Measurements from ENCODE around the gene ZFP30.

ZFP30 gene

DNA sequence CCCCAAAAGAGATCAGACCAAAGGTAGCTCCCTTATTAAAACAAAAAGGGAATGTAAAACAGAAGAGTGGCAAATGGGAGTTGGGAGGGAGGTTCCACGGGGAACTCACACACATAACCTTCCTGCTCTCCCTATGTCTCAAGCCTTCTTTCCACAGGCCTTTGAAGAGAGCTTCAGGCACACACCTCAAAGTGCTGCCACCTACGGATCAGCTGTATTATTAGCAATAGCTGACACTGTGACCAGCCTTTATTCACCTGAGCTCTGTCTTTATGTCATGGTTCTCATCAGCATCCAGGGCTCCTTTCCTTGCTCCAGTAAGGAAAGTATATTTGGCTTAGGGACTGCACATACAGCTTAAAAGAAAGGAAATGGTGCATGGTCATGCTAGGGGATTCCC is 71.9 kb downstream of the ZFP30 start:
- no peak for TF ChIP-seq EZH2 (IDR thresholded peaks at IDR 0.05)
- TF ChIP-seq FOXP2 (optimal IDR thresholded peaks at IDR 0.05; ENCODE audit: control extremely low read depth, extremely low read length, insufficient read depth): no peak
- no peak for TF ChIP-seq POLR2AphosphoS5 (IDR thresholded peaks at IDR 0.05; ENCODE audit: borderline replicate concordance, low read depth, low read length)
- no peak for DNase-seq (ENCODE audit: low read depth, low spot score)
- peaks cover 2% of the 10 kb centered on the region for H3K9me3 ChIP-seq (ENCODE audit: low read depth, low read length)

GRCh38 chr19:37572203-37572602 is 83.1 kb downstream of the ZFP30 start:
- H3K4me3 ChIP-seq: no peak overlapping the region
- H3K27ac ChIP-seq: no peak overlapping the region
- no peak for DNase-seq (ENCODE audit: low read depth, low spot score)
- TF ChIP-seq EZH2 (IDR thresholded peaks at IDR 0.05) (no peak), POLR2AphosphoS5 (IDR thresholded peaks at IDR 0.05; ENCODE audit: borderline replicate concordance, low read depth, low read length) (no peak), FOXP2 (optimal IDR thresholded peaks at IDR 0.05; ENCODE audit: control extremely low read depth, extremely low read length, insufficient read depth) (no peak)
- no peaks in the 10 kb centered on the region for H3K36me3 ChIP-seq (ENCODE audit: insufficient read depth, low read length)
- H3K9ac ChIP-seq (ENCODE audit: insufficient read length): no peak overlapping the region
- H3K9me3 ChIP-seq (ENCODE audit: low read depth, low read length): peaks cover 19% of the 10 kb centered on the region; the same call in 1 of the 2 replicates

More for the DNA sequence above, 71.9 kb downstream of the ZFP30 start:
- Histone ChIP-seq H3K9ac (ENCODE audit: insufficient read length) (no peak overlapping the region), H3K36me3 (ENCODE audit: insufficient read depth, low read length) (peaks cover 23% of the 10 kb centered on the region), H3K4me3 (no peak overlapping the region), H3K27ac (no peak overlapping the region)

DNA sequence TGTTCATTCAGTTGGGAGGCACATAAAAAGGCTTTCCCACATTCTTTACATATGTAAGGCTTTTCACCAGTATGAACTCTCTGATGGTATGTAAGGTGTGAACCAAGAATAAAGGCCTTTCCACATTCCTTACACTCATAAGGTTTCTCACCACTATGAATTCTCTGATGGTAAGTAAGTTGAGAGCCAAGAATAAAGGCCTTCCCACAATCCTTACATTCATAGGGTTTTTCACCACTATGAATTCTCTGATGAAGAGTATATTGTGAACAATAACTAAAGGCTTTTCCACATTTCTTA is 89.9 kb downstream of the ZFP30 start:
- Histone ChIP-seq H3K36me3 (ENCODE audit: insufficient read depth, low read length) (no peaks in the 10 kb centered on the region), H3K9me3 (ENCODE audit: low read depth, low read length) (peaks cover 13% of the 10 kb centered on the region; the same call in 1 of the 2 replicates), H3K27ac (no peak overlapping the region), H3K4me3 (no peak overlapping the region), H3K9ac (ENCODE audit: insufficient read length) (no peak overlapping the region)
- no peak for DNase-seq (ENCODE audit: low read depth, low spot score)
- no peak for TF ChIP-seq EZH2 (IDR thresholded peaks at IDR 0.05)
- TF ChIP-seq POLR2AphosphoS5 (IDR thresholded peaks at IDR 0.05; ENCODE audit: borderline replicate concordance, low read depth, low read length): no peak
- TF ChIP-seq FOXP2 (optimal IDR thresholded peaks at IDR 0.05; ENCODE audit: control extremely low read depth, extremely low read length, insufficient read depth): no peak

DNA sequence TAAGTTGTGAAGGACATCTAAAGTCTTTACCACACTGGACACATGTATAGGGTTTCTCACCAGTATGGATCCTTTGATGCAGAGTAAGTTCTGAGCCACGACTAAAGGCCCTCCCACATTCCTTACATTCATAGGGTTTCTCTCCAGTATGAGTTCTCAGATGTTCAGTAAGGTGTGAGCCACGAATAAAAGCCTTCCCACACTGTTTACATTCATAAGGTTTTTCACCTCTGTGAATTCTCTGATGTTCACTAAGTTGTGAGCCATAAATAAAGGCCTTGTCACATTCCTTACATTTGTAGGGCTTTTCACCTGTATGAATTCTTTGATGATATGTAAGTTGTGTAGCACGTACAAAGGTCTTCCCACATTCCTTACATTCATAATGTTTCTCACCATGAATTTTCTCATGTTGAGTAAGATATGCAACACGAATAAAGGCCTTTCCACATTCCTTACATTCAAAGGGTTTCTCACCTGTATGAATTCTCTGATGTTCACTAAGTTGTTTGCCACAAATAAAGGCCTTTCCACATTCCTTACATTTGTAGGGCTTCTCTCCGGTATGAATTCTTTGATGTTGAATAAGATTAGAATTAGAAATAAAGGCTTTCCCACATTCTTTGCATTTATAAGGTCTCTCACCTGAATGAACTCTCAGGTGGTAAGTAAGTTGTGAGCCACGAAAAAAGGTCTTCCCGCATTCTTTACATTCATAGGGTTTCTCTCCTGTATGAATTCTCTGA is 90.5 kb downstream of the ZFP30 start:
- no peak for DNase-seq (ENCODE audit: low read depth, low spot score)
- Histone ChIP-seq H3K9me3 (ENCODE audit: low read depth, low read length) (peaks cover 10% of the 10 kb centered on the region; the same call in 1 of the 2 replicates), H3K4me3 (no peak overlapping the region), H3K27ac (no peak overlapping the region), H3K36me3 (ENCODE audit: insufficient read depth, low read length) (no peaks in the 10 kb centered on the region), H3K9ac (ENCODE audit: insufficient read length) (no peak overlapping the region)
- TF ChIP-seq POLR2AphosphoS5 (IDR thresholded peaks at IDR 0.05; ENCODE audit: borderline replicate concordance, low read depth, low read length) (no peak), EZH2 (IDR thresholded peaks at IDR 0.05) (no peak), FOXP2 (optimal IDR thresholded peaks at IDR 0.05; ENCODE audit: control extremely low read depth, extremely low read length, insufficient read depth) (no peak)
